Measurements from ENCODE around the gene GPAM.

DNA sequence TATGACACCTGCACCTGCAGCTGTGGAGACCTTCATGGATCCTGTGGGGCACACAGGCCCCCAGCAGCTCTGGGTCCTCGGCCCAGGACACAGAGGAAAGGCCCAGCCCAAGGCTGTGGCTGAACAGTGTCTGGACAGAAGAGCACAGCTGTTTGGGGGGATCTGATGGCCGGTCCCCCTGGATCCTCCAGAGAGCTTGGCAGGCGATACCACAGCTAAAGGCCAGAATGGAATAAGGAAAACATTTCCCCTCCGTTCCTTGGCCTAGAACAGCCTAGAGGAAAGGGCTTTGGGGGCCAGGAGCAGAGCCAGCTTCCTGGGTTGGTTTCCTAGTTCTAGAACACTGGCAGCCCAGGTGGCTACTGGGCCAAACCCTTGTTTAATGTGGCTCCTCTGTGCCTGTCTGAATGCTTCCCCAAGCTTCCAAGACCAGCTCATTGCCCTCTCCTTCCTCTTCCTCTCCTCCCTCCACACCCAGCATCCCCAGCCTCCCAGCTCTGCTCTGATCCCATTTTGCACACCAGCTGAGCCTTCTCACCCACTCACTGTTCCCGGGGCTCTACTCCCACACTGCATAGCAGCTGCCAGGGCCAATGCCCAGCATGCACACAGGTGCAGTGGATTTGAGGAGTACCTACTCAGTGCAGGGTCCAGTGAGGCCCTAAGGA, 46.9 kb downstream of the GPAM start:
- no peak for TF ChIP-seq TAF1 (IDR thresholded peaks at IDR 0.05; ENCODE audit: borderline replicate concordance, low read depth, low read length)
- TF ChIP-seq MTA2 (IDR thresholded peaks at IDR 0.05; ENCODE audit: low read depth) = no peak
- TF ChIP-seq EGR1 (IDR thresholded peaks at IDR 0.05; ENCODE audit: borderline replicate concordance in 1 of 2, low read depth in 2 of 2, low read length in 2 of 2) = no peak
- no peak for TF ChIP-seq RFX5 (IDR thresholded peaks at IDR 0.05; ENCODE audit: low read depth, low read length)
- no peak for TF ChIP-seq MYB (IDR thresholded peaks at IDR 0.05; ENCODE audit: borderline replicate concordance, low read depth, low read length)
- no peak for TF ChIP-seq KDM1A (IDR thresholded peaks at IDR 0.05; ENCODE audit: borderline replicate concordance)
- TF ChIP-seq WRNIP1 (IDR thresholded peaks at IDR 0.05; ENCODE audit: borderline replicate concordance, low read depth, low read length) = no peak
- TF ChIP-seq, protein P1, sequence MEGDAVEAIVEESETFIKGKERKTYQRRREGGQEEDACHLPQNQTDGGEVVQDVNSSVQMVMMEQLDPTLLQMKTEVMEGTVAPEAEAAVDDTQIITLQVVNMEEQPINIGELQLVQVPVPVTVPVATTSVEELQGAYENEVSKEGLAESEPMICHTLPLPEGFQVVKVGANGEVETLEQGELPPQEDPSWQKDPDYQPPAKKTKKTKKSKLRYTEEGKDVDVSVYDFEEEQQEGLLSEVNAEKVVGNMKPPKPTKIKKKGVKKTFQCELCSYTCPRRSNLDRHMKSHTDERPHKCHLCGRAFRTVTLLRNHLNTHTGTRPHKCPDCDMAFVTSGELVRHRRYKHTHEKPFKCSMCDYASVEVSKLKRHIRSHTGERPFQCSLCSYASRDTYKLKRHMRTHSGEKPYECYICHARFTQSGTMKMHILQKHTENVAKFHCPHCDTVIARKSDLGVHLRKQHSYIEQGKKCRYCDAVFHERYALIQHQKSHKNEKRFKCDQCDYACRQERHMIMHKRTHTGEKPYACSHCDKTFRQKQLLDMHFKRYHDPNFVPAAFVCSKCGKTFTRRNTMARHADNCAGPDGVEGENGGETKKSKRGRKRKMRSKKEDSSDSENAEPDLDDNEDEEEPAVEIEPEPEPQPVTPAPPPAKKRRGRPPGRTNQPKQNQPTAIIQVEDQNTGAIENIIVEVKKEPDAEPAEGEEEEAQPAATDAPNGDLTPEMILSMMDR (IDR thresholded peaks at IDR 0.05 in 2 of 3, conservative IDR thresholded peaks at IDR 0.05 in 1 of 3; ENCODE audit: control insufficient read depth in 2 of 3, extremely low read depth in 1 of 3, insufficient read depth in 1 of 3, low read depth in 3 of 3, low read length in 3 of 3) = no peak
- no peak for TF ChIP-seq SREBF2 (IDR thresholded peaks at IDR 0.05; ENCODE audit: low read length)
- no peak for TF ChIP-seq EZH2 (IDR thresholded peaks at IDR 0.05; ENCODE audit: borderline replicate concordance, control insufficient read depth, low read depth, low read length)
- TF ChIP-seq, protein P2, sequence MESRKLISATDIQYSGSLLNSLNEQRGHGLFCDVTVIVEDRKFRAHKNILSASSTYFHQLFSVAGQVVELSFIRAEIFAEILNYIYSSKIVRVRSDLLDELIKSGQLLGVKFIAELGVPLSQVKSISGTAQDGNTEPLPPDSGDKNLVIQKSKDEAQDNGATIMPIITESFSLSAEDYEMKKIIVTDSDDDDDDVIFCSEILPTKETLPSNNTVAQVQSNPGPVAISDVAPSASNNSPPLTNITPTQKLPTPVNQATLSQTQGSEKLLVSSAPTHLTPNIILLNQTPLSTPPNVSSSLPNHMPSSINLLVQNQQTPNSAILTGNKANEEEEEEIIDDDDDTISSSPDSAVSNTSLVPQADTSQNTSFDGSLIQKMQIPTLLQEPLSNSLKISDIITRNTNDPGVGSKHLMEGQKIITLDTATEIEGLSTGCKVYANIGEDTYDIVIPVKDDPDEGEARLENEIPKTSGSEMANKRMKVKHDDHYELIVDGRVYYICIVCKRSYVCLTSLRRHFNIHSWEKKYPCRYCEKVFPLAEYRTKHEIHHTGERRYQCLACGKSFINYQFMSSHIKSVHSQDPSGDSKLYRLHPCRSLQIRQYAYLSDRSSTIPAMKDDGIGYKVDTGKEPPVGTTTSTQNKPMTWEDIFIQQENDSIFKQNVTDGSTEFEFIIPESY (IDR thresholded peaks at IDR 0.05) = no peak
- TF ChIP-seq ESRRA (IDR thresholded peaks at IDR 0.05; ENCODE audit: low read length) = no peak
- TF ChIP-seq LARP7 (IDR thresholded peaks at IDR 0.05) = no peak
